GM18526 (cell line): ENCODE results near the gene NKG7.
A peak's percentile ranks its signal among the peaks of the same experiment; 100 is the strongest.

Experiments used
- POLR2A ChIP-seq: IDR thresholded peaks from 3 replicates; pipeline ENCODE4 v1.6.1; 2011; ENCODE audit not compliant: insufficient read length; ENCODE audit errors: extremely low read depth

The NKG7 gene

GRCh38 chr19:51372649-51373504 is at the start of gene NKG7:
TSS of gene NKG7 (minus strand) at chr19:51372654. CDS start at chr19:51372535, 119 bp downstream.
- TF ChIP-seq POLR2A = no peak

GRCh38 chr19:51422053-51422448 is 49.6 kb upstream of the NKG7 start:
- TF ChIP-seq POLR2A = no peak

GRCh38 chr19:51421229-51422052 is 49.0 kb upstream of the NKG7 start:
- no peak for TF ChIP-seq POLR2A

GRCh38 chr19:51418707-51419106 is 46.3 kb upstream of the NKG7 start:
- TF ChIP-seq POLR2A = no peak

- TF ChIP-seq POLR2A = no peak
Measured at GRCh38 chr19:51417810-51418157, 45.3 kb upstream of the NKG7 start.

GRCh38 chr19:51417107-51417809 is 44.8 kb upstream of the NKG7 start, which contains the start of gene SIGLEC10:
TSS of gene SIGLEC10 (minus strand) at chr19:51417642. CDS start at chr19:51417581, 61 bp downstream.
- peak; percentile 39 for TF ChIP-seq POLR2A

GRCh38 chr19:51415187-51415586 is 42.7 kb upstream of the NKG7 start:
- no peak for TF ChIP-seq POLR2A

- no peak for TF ChIP-seq POLR2A
Measured at GRCh38 chr19:51410950-51411748, 38.7 kb upstream of the NKG7 start.

GRCh38 chr19:51407511-51408131 is 35.2 kb upstream of the NKG7 start:
- no peak for TF ChIP-seq POLR2A

GRCh38 chr19:51402117-51402516 is 29.7 kb upstream of the NKG7 start:
- TF ChIP-seq POLR2A = no peak

- TF ChIP-seq POLR2A = no peak
Measured at GRCh38 chr19:51399231-51399630, 26.8 kb upstream of the NKG7 start.

- no peak for TF ChIP-seq POLR2A
Measured at GRCh38 chr19:51398096-51398704, 25.7 kb upstream of the NKG7 start.

GRCh38 chr19:51396175-51396574 is 23.7 kb upstream of the NKG7 start:
- TF ChIP-seq POLR2A = no peak
